Gastroesophageal sphincter (tissue), 4 donors: ENCODE measurements around the gene RABL2A. TPM values are rescaled to one million over a fixed set of nuclear protein-coding genes. Genes with fewer than 3 reads are reported as not detected.

Experiments used
- ATAC-seq: fragments of 150-250 bp; one replicate; pipeline ENCODE4 v1.9.1; 2016; ENCODE audit warnings: mild to moderate bottlenecking, moderate library complexity
- H3K27ac ChIP-seq, 4 donors: fragments of 200-600 bp; sonication (generic) in 3 of 4; 1 replicate in 3 of 4; 2 replicates in 1 of 4; pipeline ENCODE4 v1.5.1; 2016 to 2019
- H3K27me3 ChIP-seq: fragments of 200-600 bp; sonication (generic); one replicate; pipeline ENCODE4 v1.5.1; 2019
- H3K36me3 ChIP-seq, 2 donors: fragments of 200-600 bp; sonication (generic); one replicate each; pipeline ENCODE4 v1.5.1; 2019; ENCODE audit warnings: control low read depth in 1 of 2
- H3K4me1 ChIP-seq, 3 donors: fragments of 200-600 bp; sonication (generic); 1 replicate in 2 of 3; 2 replicates in 1 of 3; pipeline ENCODE4 v1.5.1; 2016 to 2019; ENCODE audit warnings: control low read depth in 2 of 3
- H3K4me3 ChIP-seq, 2 donors: fragments of 200-600 bp; sonication (generic); one replicate each; pipeline ENCODE4 v1.5.1; 2019; ENCODE audit warnings: mild to moderate bottlenecking in 1 of 2, moderate library complexity in 1 of 2
- H3K9me3 ChIP-seq, 3 donors: fragments of 200-600 bp; sonication (generic); one replicate each; pipeline ENCODE4 v1.5.1; 2017 to 2019; ENCODE audit warnings: control low read depth in 2 of 3
- EP300 ChIP-seq: sonication (generic); formaldehyde crosslinking; IDR thresholded peaks from one replicate; pipeline ENCODE4 v1.6.1; 2017; ENCODE audit warnings: antibody characterized with exemption, mild to moderate bottlenecking
- POLR2A ChIP-seq, 2 donors: fragments of 450-650 bp; IDR thresholded peaks; one replicate each; pipeline ENCODE4 v1.6.1; 2017; ENCODE audit warnings: antibody characterized with exemption in 2 of 2, mild to moderate bottlenecking in 2 of 2, moderate library complexity in 1 of 2
- POLR2AphosphoS5 ChIP-seq: sonication (generic); formaldehyde crosslinking; IDR thresholded peaks from one replicate; pipeline ENCODE4 v1.6.1; 2017; ENCODE audit warnings: antibody characterized with exemption
- WGBS, 2 donors: methylation state at CpG; one replicate each; pipeline ENCODE4 v1.1.5; 2018; ENCODE audit warnings: low coverage in 1 of 2; 5-methylcytosine and 5-hydroxymethylcytosine counted together
- total RNA-seq, 4 donors: library from RNA; depleted of rRNA; stranded (reverse); fragments of >200 nt; gene quantifications; one replicate each; pipeline ENCODE4 v1.1.0, GENCODE V29; 2016
- TF ChIP-seq, protein P1 (sequence below), 4 experiments: fragments of 200-600 bp in 2 of 4; fragments of 450-650 bp in 2 of 4; sonication (generic) in 1 of 4; IDR thresholded peaks; one replicate each; pipeline ENCODE4 v1.5.1; 2017 to 2019; ENCODE audit warnings: antibody characterized with exemption in 4 of 4, mild to moderate bottlenecking in 2 of 4, moderate library complexity in 2 of 4

The RABL2A gene
- total RNA-seq, 4 donors from 2014 or later: 3.0 to 19.9 (median 14.1) TPM

DNA sequence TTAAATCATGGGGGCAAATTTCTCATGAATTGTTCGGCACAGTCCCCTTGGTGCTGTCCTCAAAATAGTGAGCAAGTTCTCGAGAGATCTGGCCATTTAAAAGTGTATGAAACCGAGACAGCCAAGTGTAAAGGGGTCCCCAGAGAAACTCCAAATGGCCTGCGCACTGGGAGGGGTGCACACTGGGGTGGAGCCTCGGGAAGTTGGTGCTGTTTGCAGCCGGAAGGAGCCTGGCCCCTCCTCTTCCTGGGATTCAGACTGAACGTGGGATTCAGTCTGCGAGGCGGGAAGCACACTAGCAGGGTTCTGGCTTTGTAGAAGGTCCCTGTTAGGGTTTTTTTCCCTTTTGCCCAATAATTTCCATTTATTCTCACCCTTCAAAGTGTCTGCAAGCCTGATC lies 48.8 kb downstream of the RABL2A start:
- no peak overlapping the region for H3K4me3 ChIP-seq
- WGBS, 2 donors: 54% methylated on average over 9 of the region's 9 CpGs
- H3K27ac ChIP-seq: no peak overlapping the region
- TF ChIP-seq POLR2AphosphoS5 (no peak), POLR2A (IDR thresholded peaks at IDR 0.05) (no peak), EP300 (no peak)
- no peaks in the 10 kb centered on the region for H3K9me3 ChIP-seq
- no peaks in the 10 kb centered on the region for H3K27me3 ChIP-seq
- H3K36me3 ChIP-seq: no peaks in the 10 kb centered on the region
- no peak for ATAC-seq
- no peaks in the 10 kb centered on the region for H3K4me1 ChIP-seq

DNA sequence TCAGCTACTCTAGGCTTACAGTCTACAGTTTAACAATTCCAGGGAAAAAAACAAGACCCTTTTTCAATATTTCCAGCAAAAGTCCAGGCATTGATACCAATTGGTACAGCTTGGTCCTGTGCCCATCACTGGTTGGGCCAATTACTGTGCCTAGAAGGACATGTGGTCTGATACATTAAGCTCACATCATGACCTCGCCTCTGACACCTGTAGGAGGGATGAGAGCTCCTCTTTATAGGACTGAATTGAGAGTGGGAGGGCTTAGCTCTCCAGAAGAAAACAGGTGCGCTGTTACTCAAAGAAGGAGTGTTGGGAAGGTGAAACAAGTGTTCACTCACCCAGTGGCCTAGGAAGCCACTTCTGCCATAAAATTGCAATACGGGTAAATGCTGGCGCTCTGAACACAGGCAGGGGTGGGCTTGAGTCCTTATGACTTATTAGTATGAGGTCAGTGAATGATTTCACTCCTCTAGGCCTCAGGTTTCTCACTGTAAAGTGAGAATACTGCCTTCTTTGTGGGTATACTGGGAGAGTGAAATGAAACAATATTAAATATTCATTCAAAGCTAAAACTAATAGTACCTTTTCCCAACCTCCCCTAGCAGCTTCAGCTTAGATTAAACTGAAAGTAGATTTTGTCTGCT lies 49.7 kb downstream of the RABL2A start:
- no peak for ATAC-seq
- no peaks in the 10 kb centered on the region for H3K36me3 ChIP-seq
- no peak overlapping the region for H3K27ac ChIP-seq
- H3K4me1 ChIP-seq: no peaks in the 10 kb centered on the region
- H3K4me3 ChIP-seq: no peak overlapping the region
- H3K9me3 ChIP-seq: no peaks in the 10 kb centered on the region
- TF ChIP-seq POLR2AphosphoS5: no peak
- no peak for TF ChIP-seq EP300
- TF ChIP-seq POLR2A (IDR thresholded peaks at IDR 0.05): no peak
- TF ChIP-seq, protein P1, sequence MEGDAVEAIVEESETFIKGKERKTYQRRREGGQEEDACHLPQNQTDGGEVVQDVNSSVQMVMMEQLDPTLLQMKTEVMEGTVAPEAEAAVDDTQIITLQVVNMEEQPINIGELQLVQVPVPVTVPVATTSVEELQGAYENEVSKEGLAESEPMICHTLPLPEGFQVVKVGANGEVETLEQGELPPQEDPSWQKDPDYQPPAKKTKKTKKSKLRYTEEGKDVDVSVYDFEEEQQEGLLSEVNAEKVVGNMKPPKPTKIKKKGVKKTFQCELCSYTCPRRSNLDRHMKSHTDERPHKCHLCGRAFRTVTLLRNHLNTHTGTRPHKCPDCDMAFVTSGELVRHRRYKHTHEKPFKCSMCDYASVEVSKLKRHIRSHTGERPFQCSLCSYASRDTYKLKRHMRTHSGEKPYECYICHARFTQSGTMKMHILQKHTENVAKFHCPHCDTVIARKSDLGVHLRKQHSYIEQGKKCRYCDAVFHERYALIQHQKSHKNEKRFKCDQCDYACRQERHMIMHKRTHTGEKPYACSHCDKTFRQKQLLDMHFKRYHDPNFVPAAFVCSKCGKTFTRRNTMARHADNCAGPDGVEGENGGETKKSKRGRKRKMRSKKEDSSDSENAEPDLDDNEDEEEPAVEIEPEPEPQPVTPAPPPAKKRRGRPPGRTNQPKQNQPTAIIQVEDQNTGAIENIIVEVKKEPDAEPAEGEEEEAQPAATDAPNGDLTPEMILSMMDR (IDR thresholded peaks at IDR 0.05): no peak
- no peaks in the 10 kb centered on the region for H3K27me3 ChIP-seq
- 87 to 96% methylated on average over 3 to 4 of the region's 4 CpGs for WGBS, 2 donors

DNA sequence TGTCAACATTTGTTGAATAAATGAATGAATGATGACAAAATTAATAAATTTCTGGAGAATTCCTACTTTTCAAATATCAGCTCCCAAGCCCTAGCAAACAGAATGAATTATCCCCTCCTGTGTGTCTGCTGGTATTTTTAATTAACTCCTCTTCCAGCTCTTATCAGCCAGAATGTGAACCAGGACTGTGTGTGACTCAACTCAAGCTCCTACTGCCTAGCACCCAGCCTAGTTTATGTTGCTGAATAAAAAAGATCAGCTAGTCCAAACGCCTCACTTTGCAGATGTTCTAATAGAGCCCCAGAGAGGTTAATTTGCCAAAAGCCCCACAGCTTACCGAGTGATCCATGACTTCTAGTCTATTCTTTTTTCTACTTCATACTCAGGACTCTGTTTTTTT lies 50.3 kb downstream of the RABL2A start:
- no peaks in the 10 kb centered on the region for H3K27me3 ChIP-seq
- no peaks in the 10 kb centered on the region for H3K4me1 ChIP-seq
- ATAC-seq: no peak
- H3K4me3 ChIP-seq: no peak overlapping the region
- TF ChIP-seq EP300: no peak
- TF ChIP-seq, protein P1 (IDR thresholded peaks at IDR 0.05): no peak
- TF ChIP-seq POLR2A (IDR thresholded peaks at IDR 0.05): no peak
- no peak for TF ChIP-seq POLR2AphosphoS5
- 67 to 73% methylated on average over 2 of the region's 2 CpGs for WGBS, 2 donors
- H3K27ac ChIP-seq: no peak overlapping the region
- H3K9me3 ChIP-seq: no peaks in the 10 kb centered on the region
- no peaks in the 10 kb centered on the region for H3K36me3 ChIP-seq

DNA sequence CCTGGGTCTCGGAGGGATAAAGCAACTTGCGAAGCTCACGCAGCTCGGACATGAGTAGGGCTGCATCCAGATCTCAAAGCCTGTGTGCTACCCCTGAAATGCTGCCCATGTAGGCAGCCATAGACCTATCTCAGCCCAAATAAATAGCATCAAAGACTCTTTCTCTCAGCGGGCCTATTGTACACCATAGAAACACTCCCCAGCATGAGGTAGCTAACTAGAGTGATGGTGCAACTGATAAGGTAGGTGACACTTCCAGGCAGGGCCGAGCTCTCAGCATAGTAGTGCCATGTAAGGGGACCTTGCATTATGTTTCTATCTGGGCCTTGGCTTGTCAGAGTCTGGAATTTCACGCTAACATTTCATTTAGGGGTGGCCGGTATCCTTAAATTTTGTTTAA lies 52.4 kb downstream of the RABL2A start:
- 83 to 88% methylated on average over 5 to 7 of the region's 8 CpGs for WGBS, 2 donors
- no peak for ATAC-seq
- Histone ChIP-seq H3K4me3 (no peak overlapping the region), H3K4me1 (no peaks in the 10 kb centered on the region), H3K27ac (no peak overlapping the region), H3K9me3 (no peaks in the 10 kb centered on the region), H3K27me3 (no peaks in the 10 kb centered on the region), H3K36me3 (no peaks in the 10 kb centered on the region)
- no peak for TF ChIP-seq POLR2A (IDR thresholded peaks at IDR 0.05)
- TF ChIP-seq EP300: no peak
- TF ChIP-seq POLR2AphosphoS5: no peak
- TF ChIP-seq, protein P1 (IDR thresholded peaks at IDR 0.05): no peak

DNA sequence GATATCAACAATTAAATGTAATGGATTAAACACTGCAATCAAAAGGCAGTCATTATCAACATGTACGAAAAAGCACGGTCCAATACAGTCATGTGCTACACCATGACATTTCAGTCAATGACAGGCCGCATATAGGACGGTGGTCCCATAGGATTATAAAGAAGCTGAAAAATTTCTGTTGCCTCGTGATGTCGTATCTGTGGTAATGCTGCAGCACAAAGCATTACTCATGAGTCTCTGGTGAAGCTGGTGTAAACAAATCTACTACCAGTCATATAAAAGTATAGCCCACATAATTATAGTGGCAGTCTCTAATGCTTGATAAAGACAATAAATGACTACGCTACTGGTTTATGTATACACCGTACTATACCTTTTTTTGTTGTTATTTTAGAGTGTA lies 58.4 kb downstream of the RABL2A start:
- Histone ChIP-seq H3K36me3 (no peaks in the 10 kb centered on the region), H3K9me3 (no peaks in the 10 kb centered on the region), H3K4me1 (no peaks in the 10 kb centered on the region), H3K4me3 (no peak overlapping the region), H3K27ac (no peak overlapping the region), H3K27me3 (no peaks in the 10 kb centered on the region)
- TF ChIP-seq POLR2A (IDR thresholded peaks at IDR 0.05): no peak
- no peak for TF ChIP-seq POLR2AphosphoS5
- TF ChIP-seq, protein P1 (IDR thresholded peaks at IDR 0.05): no peak
- no peak for TF ChIP-seq EP300
- no peak for ATAC-seq
- 79 to 88% methylated on average over 8 of the region's 8 CpGs for WGBS, 2 donors
